Measurements from ENCODE around the gene EYS. TPM values are rescaled to one million over a fixed set of nuclear protein-coding genes. Genes with fewer than 3 reads are reported as not detected.

EYS gene
- total RNA-seq, 2 experiments from 2014 or later = not detected

- H3K9me3 Mint-ChIP-seq (ENCODE audit: low read depth) = no peaks in the 10 kb centered on the region
- peaks cover 37% of the 10 kb centered on the region for H3K4me1 Mint-ChIP-seq
- ChIA-PET POLR2A (no interaction called here), CTCF (interaction anchor here (0.7 kb wide), 1 partner anchor 11 kb away, joined by 3 read pairs; no protein-coding TSS in a partner anchor)
- peaks cover 22% of the 10 kb centered on the region for H3K36me3 Mint-ChIP-seq (ENCODE audit: low read depth)
- no peak for DNase-seq
- no peak overlapping the region for H3K27ac Mint-ChIP-seq
- no peak for ATAC-seq
- no peak overlapping the region for H3K4me3 Mint-ChIP-seq
- intact Hi-C loops (cut with DNase I, micrococcal nuclease) = no loop called here
- H3K27me3 Mint-ChIP-seq = no peaks in the 10 kb centered on the region
Measured at GRCh38 chr6:63677282-63677681, 2029.7 kb downstream of the EYS start.

GRCh38 chr6:63676412-63677114, 2030.5 kb downstream of the EYS start:
- ChIA-PET CTCF (interaction anchor here (0.7 kb wide), 1 partner anchor 12 kb away, joined by 3 read pairs; no protein-coding TSS in a partner anchor), POLR2A (no interaction called here)
- ATAC-seq (no peak), DNase-seq (no peak)
- H3K9me3 Mint-ChIP-seq (ENCODE audit: low read depth) = no peaks in the 10 kb centered on the region
- H3K27me3 Mint-ChIP-seq = no peaks in the 10 kb centered on the region
- H3K4me1 Mint-ChIP-seq = peaks cover 36% of the 10 kb centered on the region
- no peak overlapping the region for H3K4me3 Mint-ChIP-seq
- H3K27ac Mint-ChIP-seq = no peak overlapping the region
- peaks cover 22% of the 10 kb centered on the region for H3K36me3 Mint-ChIP-seq (ENCODE audit: low read depth)
- intact Hi-C loops (cut with DNase I, micrococcal nuclease) = no loop called here

- CTCF ChIA-PET = no interaction called here
- H3K36me3 Mint-ChIP-seq (ENCODE audit: low read depth) = peaks cover 18% of the 10 kb centered on the region
- ATAC-seq (no peak), DNase-seq (no peak)
- no peaks in the 10 kb centered on the region for H3K27me3 Mint-ChIP-seq
- H3K4me3 Mint-ChIP-seq = no peak overlapping the region
- H3K27ac Mint-ChIP-seq = no peak overlapping the region
- H3K9me3 Mint-ChIP-seq (ENCODE audit: low read depth) = no peaks in the 10 kb centered on the region
- intact Hi-C loops (cut with DNase I, micrococcal nuclease) = no loop called here
- POLR2A ChIA-PET = no interaction called here
- H3K4me1 Mint-ChIP-seq = peaks cover 36% of the 10 kb centered on the region
Measured at GRCh38 chr6:63675138-63675537, 2031.9 kb downstream of the EYS start.

GRCh38 chr6:63674635-63675034, 2032.4 kb downstream of the EYS start:
- DNase-seq = no peak
- H3K4me3 Mint-ChIP-seq = no peak overlapping the region
- no peak overlapping the region for H3K27ac Mint-ChIP-seq
- ChIA-PET POLR2A (no interaction called here), CTCF (no interaction called here)
- no peak for ATAC-seq
- H3K27me3 Mint-ChIP-seq = no peaks in the 10 kb centered on the region
- peaks cover 36% of the 10 kb centered on the region for H3K4me1 Mint-ChIP-seq
- intact Hi-C loops (cut with DNase I, micrococcal nuclease) = no loop called here
- no peaks in the 10 kb centered on the region for H3K9me3 Mint-ChIP-seq (ENCODE audit: low read depth)
- peaks cover 17% of the 10 kb centered on the region for H3K36me3 Mint-ChIP-seq (ENCODE audit: low read depth)

GRCh38 chr6:63673692-63674091, 2033.3 kb downstream of the EYS start:
- no peak for DNase-seq
- Mint-ChIP-seq H3K27me3 (no peaks in the 10 kb centered on the region), H3K36me3 (ENCODE audit: low read depth) (peaks cover 17% of the 10 kb centered on the region), H3K4me3 (no peak overlapping the region), H3K27ac (no peak overlapping the region), H3K9me3 (ENCODE audit: low read depth) (no peaks in the 10 kb centered on the region), H3K4me1 (peaks cover 34% of the 10 kb centered on the region)
- no peak for ATAC-seq
- ChIA-PET POLR2A (no interaction called here), CTCF (no interaction called here)
- intact Hi-C loops (cut with DNase I, micrococcal nuclease) = no loop called here

GRCh38 chr6:63672582-63673129, 2034.4 kb downstream of the EYS start:
- no peak for DNase-seq
- H3K9me3 Mint-ChIP-seq (ENCODE audit: low read depth) = no peaks in the 10 kb centered on the region
- intact Hi-C loops (cut with DNase I, micrococcal nuclease) = no loop called here
- H3K36me3 Mint-ChIP-seq (ENCODE audit: low read depth) = peaks cover 17% of the 10 kb centered on the region
- no peaks in the 10 kb centered on the region for H3K27me3 Mint-ChIP-seq
- no peak overlapping the region for H3K4me3 Mint-ChIP-seq
- ChIA-PET POLR2A (no interaction called here), CTCF (interaction anchor here (0.7 to 1.4 kb wide), 2 partner anchors 31 to 34 kb away, joined by 3 read pairs; no protein-coding TSS in a partner anchor)
- ATAC-seq = no peak
- no peak overlapping the region for H3K27ac Mint-ChIP-seq
- peaks cover 37% of the 10 kb centered on the region for H3K4me1 Mint-ChIP-seq

- CTCF ChIA-PET = interaction anchor here (0.6 kb wide), 1 partner anchor 20 kb away, joined by 4 read pairs; no protein-coding TSS in a partner anchor
- no peak for DNase-seq
Measured at GRCh38 chr6:63671098-63671754, 2035.8 kb downstream of the EYS start.

More at GRCh38 chr6:63671098-63671754, 2035.8 kb downstream of the EYS start:
- intact Hi-C loops (cut with DNase I, micrococcal nuclease) = no loop called here
- H3K27me3 Mint-ChIP-seq = no peaks in the 10 kb centered on the region
- no peak overlapping the region for H3K4me3 Mint-ChIP-seq
- no peak overlapping the region for H3K27ac Mint-ChIP-seq
- POLR2A ChIA-PET = no interaction called here
- peaks cover 41% of the 10 kb centered on the region for H3K4me1 Mint-ChIP-seq
- ATAC-seq = no peak
- H3K36me3 Mint-ChIP-seq (ENCODE audit: low read depth) = peaks cover 17% of the 10 kb centered on the region
- H3K9me3 Mint-ChIP-seq (ENCODE audit: low read depth) = no peaks in the 10 kb centered on the region
